ENCODE data around the gene CDR2L.
"Not testable (repeated sequence)": the region's sequence is repeated elsewhere in the genome, so short reads cannot be mapped to it uniquely, and the experiment has no call there.

The CDR2L gene

GRCh38 chr17:74982663-74983313, 4.6 kb upstream of the CDR2L start:
- DNase-seq: not testable (repeated sequence)

- DNase-seq: no peak
Measured at GRCh38 chr17:74986206-74986576, 1.2 kb upstream of the CDR2L start.

GRCh38 chr17:74987909-74988711, 678 bp downstream of the CDR2L start:
- no peak for DNase-seq

- DNase-seq: no peak
Measured at GRCh38 chr17:74990581-74991105, 3.2 kb downstream of the CDR2L start.

GRCh38 chr17:74992223-74992622, 4.8 kb downstream of the CDR2L start:
- no peak for DNase-seq

GRCh38 chr17:74994440-74994839, 7.0 kb downstream of the CDR2L start:
- no peak for DNase-seq

GRCh38 chr17:74995847-74996246, 8.4 kb downstream of the CDR2L start:
- DNase-seq: no peak

- no peak for DNase-seq
Measured at GRCh38 chr17:74998783-74999182, 11.4 kb downstream of the CDR2L start.

GRCh38 chr17:74999523-74999922, 12.1 kb downstream of the CDR2L start:
- no peak for DNase-seq

- DNase-seq: no peak
Measured at GRCh38 chr17:75001915-75002843, 14.7 kb downstream of the CDR2L start.

GRCh38 chr17:75003070-75003956, 15.9 kb downstream of the CDR2L start:
- no peak for DNase-seq

- DNase-seq: no peak
Measured at GRCh38 chr17:75003957-75004355, 16.5 kb downstream of the CDR2L start.

GRCh38 chr17:75004371-75004770, 16.9 kb downstream of the CDR2L start:
- no peak for DNase-seq

- DNase-seq: no peak
Measured at GRCh38 chr17:75005291-75005690, 17.9 kb downstream of the CDR2L start.

- not testable (repeated sequence) for DNase-seq
Measured at GRCh38 chr17:75006084-75006483, 18.7 kb downstream of the CDR2L start.

GRCh38 chr17:75006653-75007052, 19.2 kb downstream of the CDR2L start:
- no peak for DNase-seq

GRCh38 chr17:75008373-75008772, 20.9 kb downstream of the CDR2L start:
- no peak for DNase-seq

GRCh38 chr17:75009139-75009724, 21.8 kb downstream of the CDR2L start:
- DNase-seq: no peak

GRCh38 chr17:75010683-75011400, 23.4 kb downstream of the CDR2L start:
- DNase-seq: no peak

GRCh38 chr17:75011401-75012095, 24.1 kb downstream of the CDR2L start:
- no peak for DNase-seq

- no peak for DNase-seq
Measured at GRCh38 chr17:75012096-75012345, 24.6 kb downstream of the CDR2L start.

All from activated naive CD4-positive, alpha-beta T cell (primary cell).